Parathyroid adenoma (tissue), 2 donors: ENCODE results near the gene CALR.
"Not testable (repeated sequence)": the region's sequence is repeated elsewhere in the genome, so short reads cannot be mapped to it uniquely, and the experiment has no call there.

Source experiments
- H2AFZ ChIP-seq: fragments of 300-600 bp; sonication (generic); one replicate; pipeline ENCODE4 v1.7.0; 2017; ENCODE audit warnings: antibody characterized with exemption, mild to moderate bottlenecking
- H3K27ac ChIP-seq: fragments of 300-600 bp; sonication (generic); one replicate; pipeline ENCODE4 v1.7.0; 2017
- H3K27me3 ChIP-seq: fragments of 300-600 bp; sonication (generic); one replicate; pipeline ENCODE4 v1.7.0; 2017; ENCODE audit warnings: low read length; ENCODE audit not compliant: control insufficient read depth, insufficient read depth
- H3K36me3 ChIP-seq: fragments of 300-600 bp; sonication (generic); one replicate; pipeline ENCODE4 v1.7.0; 2017; ENCODE audit warnings: low read length; ENCODE audit not compliant: control insufficient read depth, insufficient read depth
- H3K4me1 ChIP-seq: fragments of 300-600 bp; sonication (generic); one replicate; pipeline ENCODE4 v1.7.0; 2017; ENCODE audit warnings: control low read depth
- H3K4me2 ChIP-seq: fragments of 300-600 bp; sonication (generic); one replicate; pipeline ENCODE4 v1.7.0; 2017; ENCODE audit warnings: low read length
- H3K4me3 ChIP-seq: fragments of 300-600 bp; sonication (generic); one replicate; pipeline ENCODE4 v1.7.0; 2017; ENCODE audit warnings: low read depth, low read length
- H3K79me2 ChIP-seq: fragments of 300-600 bp; sonication (generic); one replicate; pipeline ENCODE4 v1.7.0; 2017; ENCODE audit warnings: control low read depth
- H3K9ac ChIP-seq: fragments of 300-600 bp; sonication (generic); one replicate; pipeline ENCODE4 v1.7.0; 2017; ENCODE audit warnings: mild to moderate bottlenecking
- H3K9me3 ChIP-seq: fragments of 300-600 bp; sonication (generic); one replicate; pipeline ENCODE4 v1.7.0; 2017; ENCODE audit warnings: low read length; ENCODE audit not compliant: control insufficient read depth
- TF ChIP-seq, protein P1 (sequence below): fragments of 300-600 bp; sonication (generic); IDR thresholded peaks from one replicate; pipeline ENCODE4 v1.7.0; 2017; ENCODE audit warnings: antibody characterized with exemption, mild to moderate bottlenecking
- donor health status: primary hyperparathyroidism.

The CALR gene

DNA sequence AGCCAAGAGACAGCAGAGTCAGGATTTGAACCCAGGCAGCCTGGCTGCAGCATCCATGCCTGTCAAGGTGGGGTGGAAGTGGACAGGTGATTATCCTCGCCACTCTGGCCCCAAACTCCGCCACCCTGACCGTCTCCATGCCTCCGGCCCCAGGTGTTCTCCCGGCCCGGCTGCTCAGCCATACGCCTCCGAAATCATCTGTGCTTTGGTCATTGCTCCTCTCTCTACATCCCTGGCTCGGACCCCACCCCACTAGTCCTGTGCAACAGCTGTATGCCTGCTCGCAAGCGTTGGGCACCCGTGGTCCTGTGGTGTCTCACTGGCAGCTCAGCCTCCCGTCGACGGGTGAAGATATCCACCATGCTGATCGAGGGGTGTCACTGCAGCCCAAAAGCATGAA is 34.8 kb downstream of the CALR start:
- Histone ChIP-seq H3K4me3 (no peak overlapping the region), H3K27ac (no peak overlapping the region), H3K27me3 (no peaks in the 10 kb centered on the region), H3K4me2 (no peak overlapping the region), H3K36me3 (no peaks in the 10 kb centered on the region), H3K79me2 (no peaks in the 10 kb centered on the region), H3K9me3 (no peaks in the 10 kb centered on the region), H3K9ac (no peak overlapping the region), H2AFZ (no peak overlapping the region), H3K4me1 (peaks cover 5% of the 10 kb centered on the region)
- TF ChIP-seq, protein P1, sequence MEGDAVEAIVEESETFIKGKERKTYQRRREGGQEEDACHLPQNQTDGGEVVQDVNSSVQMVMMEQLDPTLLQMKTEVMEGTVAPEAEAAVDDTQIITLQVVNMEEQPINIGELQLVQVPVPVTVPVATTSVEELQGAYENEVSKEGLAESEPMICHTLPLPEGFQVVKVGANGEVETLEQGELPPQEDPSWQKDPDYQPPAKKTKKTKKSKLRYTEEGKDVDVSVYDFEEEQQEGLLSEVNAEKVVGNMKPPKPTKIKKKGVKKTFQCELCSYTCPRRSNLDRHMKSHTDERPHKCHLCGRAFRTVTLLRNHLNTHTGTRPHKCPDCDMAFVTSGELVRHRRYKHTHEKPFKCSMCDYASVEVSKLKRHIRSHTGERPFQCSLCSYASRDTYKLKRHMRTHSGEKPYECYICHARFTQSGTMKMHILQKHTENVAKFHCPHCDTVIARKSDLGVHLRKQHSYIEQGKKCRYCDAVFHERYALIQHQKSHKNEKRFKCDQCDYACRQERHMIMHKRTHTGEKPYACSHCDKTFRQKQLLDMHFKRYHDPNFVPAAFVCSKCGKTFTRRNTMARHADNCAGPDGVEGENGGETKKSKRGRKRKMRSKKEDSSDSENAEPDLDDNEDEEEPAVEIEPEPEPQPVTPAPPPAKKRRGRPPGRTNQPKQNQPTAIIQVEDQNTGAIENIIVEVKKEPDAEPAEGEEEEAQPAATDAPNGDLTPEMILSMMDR: no peak

- Histone ChIP-seq H3K4me2 (no peak overlapping the region), H3K36me3 (no peaks in the 10 kb centered on the region), H2AFZ (no peak overlapping the region), H3K4me1 (peaks cover 4% of the 10 kb centered on the region), H3K79me2 (no peaks in the 10 kb centered on the region), H3K27ac (no peak overlapping the region), H3K27me3 (no peaks in the 10 kb centered on the region), H3K9ac (no peak overlapping the region), H3K9me3 (no peaks in the 10 kb centered on the region), H3K4me3 (no peak overlapping the region)
- TF ChIP-seq, protein P1: no peak
Observed at GRCh38 chr19:12974301-12975220, 36.2 kb downstream of the CALR start.

DNA sequence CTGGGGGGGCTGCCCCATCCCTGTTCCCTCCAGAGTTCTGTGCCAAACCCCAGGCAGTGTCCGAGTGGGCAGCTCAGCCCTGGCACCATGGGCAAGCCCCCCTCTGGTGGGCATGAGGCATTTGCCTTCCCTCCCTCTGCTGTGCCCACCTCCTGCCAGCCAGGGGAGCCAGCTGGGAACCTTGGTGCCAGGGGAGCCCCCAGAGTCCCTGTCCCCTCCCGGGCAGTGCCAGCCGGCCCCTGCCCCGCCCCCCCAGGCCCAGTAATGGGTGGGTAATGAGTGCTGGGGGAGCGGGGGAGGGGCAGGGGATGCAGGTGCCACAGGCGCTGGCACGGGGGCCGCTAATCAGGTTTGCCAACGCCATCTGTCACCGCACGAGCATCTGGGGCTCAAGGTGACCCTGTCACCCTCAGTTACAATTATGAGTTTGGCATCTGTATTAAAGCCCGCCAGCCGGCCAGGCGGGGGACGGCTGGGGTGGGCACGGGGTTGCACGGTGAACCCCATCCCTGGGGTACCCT is 36.9 kb downstream of the CALR start:
- Histone ChIP-seq H3K27me3 (no peaks in the 10 kb centered on the region), H3K9me3 (no peaks in the 10 kb centered on the region), H2AFZ (no peak overlapping the region), H3K4me3 (no peak overlapping the region), H3K4me1 (no peaks in the 10 kb centered on the region), H3K9ac (no peak overlapping the region), H3K79me2 (no peaks in the 10 kb centered on the region), H3K36me3 (no peaks in the 10 kb centered on the region), H3K4me2 (no peak overlapping the region), H3K27ac (no peak overlapping the region)
- TF ChIP-seq, protein P1: no peak

- not testable (repeated sequence) for H3K27me3 ChIP-seq, H3K9me3 ChIP-seq, H3K9ac ChIP-seq, H3K4me3 ChIP-seq, H3K79me2 ChIP-seq, H3K27ac ChIP-seq, H3K4me1 ChIP-seq, H3K4me2 ChIP-seq, H3K36me3 ChIP-seq, H2AFZ ChIP-seq
Observed at GRCh38 chr19:12976109-12976508, 37.7 kb downstream of the CALR start.

GRCh38 chr19:12979974-12980373 is 41.6 kb downstream of the CALR start:
- H3K27ac ChIP-seq: no peak overlapping the region
- H3K9me3 ChIP-seq: no peaks in the 10 kb centered on the region
- no peak overlapping the region for H3K4me3 ChIP-seq
- H3K79me2 ChIP-seq: no peaks in the 10 kb centered on the region
- H3K9ac ChIP-seq: no peak overlapping the region
- H3K36me3 ChIP-seq: no peaks in the 10 kb centered on the region
- TF ChIP-seq, protein P1: no peak
- H3K27me3 ChIP-seq: no peaks in the 10 kb centered on the region
- no peaks in the 10 kb centered on the region for H3K4me1 ChIP-seq
- no peak overlapping the region for H3K4me2 ChIP-seq
- H2AFZ ChIP-seq: no peak overlapping the region
